Measurements from ENCODE around the gene FSTL4. TPM values are rescaled to one million over a fixed set of nuclear protein-coding genes. Genes with fewer than 3 reads are reported as not detected.

The FSTL4 gene
- total RNA-seq, 4 donors from 2014 or later: 0.41 TPM; not detected in 3

- intact Hi-C loops (cut with DNase I; ENCODE audit: low total_unique reads): no loop called here
Measured at GRCh38 chr5:133474851-133475590, 137.3 kb downstream of the FSTL4 start.

GRCh38 chr5:133473291-133473690 lies 139.1 kb downstream of the FSTL4 start:
- no peak for DNase-seq
- intact Hi-C loops (cut with DNase I; ENCODE audit: low total_unique reads): no loop called here

More at GRCh38 chr5:133474851-133475590, 137.3 kb downstream of the FSTL4 start:
- Histone ChIP-seq H3K36me3 (no peaks in the 10 kb centered on the region), H3K27me3 (no peaks in the 10 kb centered on the region), H3K27ac (no peak overlapping the region), H3K4me3 (no peak overlapping the region), H3K4me1 (no peaks in the 10 kb centered on the region), H3K9me3 (no peaks in the 10 kb centered on the region)
- no peak for DNase-seq
- TF ChIP-seq POLR2A (IDR thresholded peaks at IDR 0.05): no peak
- TF ChIP-seq CTCF (IDR thresholded peaks at IDR 0.05): no peak

GRCh38 chr5:133472829-133473228 lies 139.5 kb downstream of the FSTL4 start:
- Histone ChIP-seq H3K27ac (no peak overlapping the region), H3K36me3 (no peaks in the 10 kb centered on the region), H3K9me3 (no peaks in the 10 kb centered on the region), H3K27me3 (no peaks in the 10 kb centered on the region), H3K4me3 (no peak overlapping the region), H3K4me1 (no peaks in the 10 kb centered on the region)
- intact Hi-C loops (cut with DNase I; ENCODE audit: low total_unique reads): no loop called here
- TF ChIP-seq CTCF (IDR thresholded peaks at IDR 0.05) (no peak), POLR2A (IDR thresholded peaks at IDR 0.05) (no peak)
- no peak for DNase-seq

More at GRCh38 chr5:133473291-133473690, 139.1 kb downstream of the FSTL4 start:
- Histone ChIP-seq H3K9me3 (no peaks in the 10 kb centered on the region), H3K4me3 (no peak overlapping the region), H3K27ac (no peak overlapping the region), H3K36me3 (no peaks in the 10 kb centered on the region), H3K4me1 (no peaks in the 10 kb centered on the region), H3K27me3 (no peaks in the 10 kb centered on the region)
- TF ChIP-seq CTCF (IDR thresholded peaks at IDR 0.05) (no peak), POLR2A (IDR thresholded peaks at IDR 0.05) (no peak)

GRCh38 chr5:133471699-133472098 lies 140.6 kb downstream of the FSTL4 start:
- H3K4me1 ChIP-seq: no peaks in the 10 kb centered on the region
- H3K27ac ChIP-seq: no peak overlapping the region
- H3K4me3 ChIP-seq: no peak overlapping the region
- DNase-seq: no peak
- TF ChIP-seq CTCF (IDR thresholded peaks at IDR 0.05) (no peak), POLR2A (IDR thresholded peaks at IDR 0.05) (no peak)
- no peaks in the 10 kb centered on the region for H3K27me3 ChIP-seq
- no peaks in the 10 kb centered on the region for H3K9me3 ChIP-seq
- H3K36me3 ChIP-seq: no peaks in the 10 kb centered on the region
- intact Hi-C loops (cut with DNase I; ENCODE audit: low total_unique reads): no loop called here

GRCh38 chr5:133470841-133471240 lies 141.5 kb downstream of the FSTL4 start:
- Histone ChIP-seq H3K9me3 (no peaks in the 10 kb centered on the region), H3K27me3 (no peaks in the 10 kb centered on the region), H3K36me3 (no peaks in the 10 kb centered on the region), H3K27ac (no peak overlapping the region), H3K4me1 (no peaks in the 10 kb centered on the region), H3K4me3 (no peak overlapping the region)
- DNase-seq: no peak
- intact Hi-C loops (cut with DNase I; ENCODE audit: low total_unique reads): no loop called here
- no peak for TF ChIP-seq POLR2A (IDR thresholded peaks at IDR 0.05)
- no peak for TF ChIP-seq CTCF (IDR thresholded peaks at IDR 0.05)

Data from uterus (tissue), 4 donors.